AG20443 (cell line): ENCODE measurements around the gene KRTAP12-4.
"Not testable (repeated sequence)": the region's sequence is repeated elsewhere in the genome, so short reads cannot be mapped to it uniquely, and the experiment has no call there.

ENCODE experiments used
- DNase-seq: peaks from one replicate; pipeline ENCODE4 v3.0.0; 2012; ENCODE audit warnings: low spot score, mixed read lengths

Gene KRTAP12-4

DNA sequence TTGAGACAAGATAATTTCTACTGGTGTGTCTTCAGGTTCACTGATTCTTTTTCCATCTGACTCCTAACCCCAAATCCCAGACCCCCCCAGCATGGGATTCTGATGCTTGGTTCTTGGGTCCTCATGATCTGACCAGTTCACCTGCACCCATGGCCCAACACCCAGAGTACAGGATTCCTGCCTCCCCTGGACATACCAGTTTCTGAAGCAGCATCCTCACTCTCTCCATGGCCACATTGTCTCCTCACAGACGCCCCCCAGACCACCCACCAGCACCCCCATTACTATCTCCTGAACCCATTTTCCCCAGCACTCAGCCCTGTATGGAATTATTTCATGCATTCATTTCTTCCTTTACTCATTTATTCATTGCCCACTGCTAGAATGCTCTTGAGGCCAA is 2.4 kb upstream of the KRTAP12-4 start:
- no peak for DNase-seq

DNA sequence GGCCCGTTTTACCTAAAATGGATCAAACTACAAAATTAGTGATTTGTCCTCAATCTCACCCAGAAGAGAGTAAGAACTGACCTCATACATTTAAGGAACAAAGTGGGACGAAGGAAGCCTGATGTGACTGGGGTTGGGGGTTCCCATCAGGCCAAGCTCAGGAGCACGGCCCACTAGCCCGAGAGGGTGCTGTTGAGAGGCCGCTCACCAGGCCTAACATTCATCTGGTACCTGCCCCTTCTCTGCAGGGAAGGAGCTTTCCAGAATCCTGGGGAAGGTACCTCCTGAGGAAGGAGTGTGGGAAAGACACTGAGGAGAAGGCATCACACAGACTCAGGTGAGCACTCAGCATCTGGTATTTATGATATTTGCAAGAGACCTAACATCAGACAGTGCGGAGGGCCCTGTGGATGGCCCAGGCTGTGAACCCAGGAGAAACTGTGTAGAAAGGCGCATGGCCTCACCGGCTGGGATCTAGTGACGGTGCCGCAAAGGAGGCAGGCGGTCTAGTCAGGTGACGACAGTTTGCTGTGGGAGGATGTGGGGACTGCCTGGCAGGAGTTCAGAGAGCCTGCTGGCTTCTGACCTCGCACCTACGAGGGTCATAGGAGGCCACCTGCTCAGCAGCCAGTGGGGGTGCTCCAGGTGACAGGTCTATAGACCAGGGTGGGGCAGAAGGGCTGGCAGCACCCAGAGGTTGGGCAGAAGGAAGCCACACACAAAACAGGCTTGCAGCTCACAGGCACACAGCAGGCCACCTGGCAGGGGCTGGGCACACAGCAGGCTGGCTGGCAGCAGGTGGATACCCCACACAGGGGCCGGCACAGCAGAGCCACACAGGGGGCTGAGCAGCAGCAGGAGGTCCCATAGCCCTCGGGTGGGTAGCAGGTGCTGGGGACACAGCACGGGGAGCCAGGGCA is 543 bp downstream of the KRTAP12-4 start:
- DNase-seq = no peak

DNA sequence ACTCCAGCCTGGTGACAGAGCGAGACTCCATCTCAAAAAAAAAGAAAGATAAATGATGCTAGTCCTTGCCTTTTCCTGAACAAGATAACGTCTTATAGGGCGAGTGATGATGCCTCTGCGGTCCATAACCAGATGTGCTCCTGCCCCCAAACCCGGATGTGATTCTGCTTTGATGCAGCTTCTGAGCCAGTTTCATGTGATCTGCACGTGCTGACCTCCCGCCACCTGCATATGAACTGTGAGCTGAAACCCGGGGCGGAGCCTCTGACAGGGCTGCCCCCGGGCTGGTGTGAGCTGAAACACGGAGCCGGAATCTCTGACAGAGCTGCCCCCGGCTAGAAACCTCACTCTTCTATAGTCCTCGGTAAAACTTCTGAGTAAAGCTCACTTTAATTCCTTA is 1.3 kb downstream of the KRTAP12-4 start:
- DNase-seq = no peak

DNA sequence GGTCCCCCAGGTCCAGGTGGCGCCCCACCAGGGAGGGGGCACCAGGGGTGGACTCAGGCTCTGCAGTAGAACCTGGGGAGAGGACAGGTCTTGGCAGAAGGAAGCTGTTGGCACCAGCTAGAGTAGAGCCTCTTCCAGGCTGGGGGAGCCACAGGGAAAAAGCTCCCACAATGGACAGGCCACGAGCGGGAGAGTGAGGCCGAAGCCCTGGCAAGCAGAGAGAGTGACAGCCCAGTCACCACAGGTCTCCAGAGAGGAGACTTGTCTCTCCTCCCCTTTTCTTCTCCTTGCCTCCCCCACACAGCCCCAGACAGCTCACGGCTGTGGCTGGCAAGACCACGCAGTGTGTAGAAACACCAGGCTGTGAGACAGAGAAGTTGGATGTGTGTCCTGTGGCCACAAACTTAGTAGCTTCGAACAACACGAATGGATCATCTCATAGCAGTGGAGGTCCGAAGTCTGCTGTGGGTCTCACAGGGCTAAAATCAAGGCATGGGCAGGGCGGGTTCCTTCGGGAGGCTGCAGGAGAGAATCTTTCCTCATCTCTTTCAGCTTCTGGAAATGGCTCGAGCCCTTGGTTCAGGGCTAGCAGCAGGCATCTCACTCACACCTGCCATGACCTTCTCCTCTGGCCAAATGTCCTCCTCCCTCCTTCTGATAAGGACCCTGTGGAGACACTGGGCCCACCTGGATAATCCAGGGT is 3.3 kb downstream of the KRTAP12-4 start:
- DNase-seq = no peak

DNA sequence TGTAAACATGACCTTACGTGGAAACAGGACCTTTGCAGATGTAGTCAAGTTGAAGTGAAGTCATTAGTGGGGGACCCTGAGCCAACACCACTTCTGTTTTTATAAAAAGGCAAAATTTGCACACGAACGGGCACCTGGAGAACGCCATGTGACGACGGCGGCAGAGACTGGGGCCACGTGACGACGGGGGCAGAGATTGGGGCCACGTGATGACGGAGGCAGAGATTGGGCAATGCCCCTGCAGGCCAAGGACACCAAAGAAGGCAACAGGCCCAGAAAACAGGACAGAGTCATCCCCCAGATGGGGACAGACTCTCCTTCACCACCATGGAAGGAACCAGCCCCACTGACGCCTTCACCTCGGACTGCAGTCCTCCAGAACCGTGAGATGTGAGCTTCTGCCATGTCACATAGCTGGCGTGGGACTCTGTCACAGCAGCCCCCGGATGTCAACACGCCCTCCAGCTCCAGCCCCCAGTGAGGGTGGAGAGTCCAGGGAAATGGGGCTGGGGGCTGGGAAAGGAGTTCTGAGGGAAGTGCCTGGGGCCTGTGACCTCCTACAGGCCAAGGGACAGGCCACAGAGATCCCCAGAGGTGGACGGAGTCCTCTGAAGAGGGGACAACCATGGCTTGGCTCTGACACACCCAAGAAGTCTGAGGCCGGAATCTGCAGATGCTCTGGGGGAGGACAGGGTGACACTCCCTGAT is 4.0 kb downstream of the KRTAP12-4 start:
- DNase-seq = no peak

DNA sequence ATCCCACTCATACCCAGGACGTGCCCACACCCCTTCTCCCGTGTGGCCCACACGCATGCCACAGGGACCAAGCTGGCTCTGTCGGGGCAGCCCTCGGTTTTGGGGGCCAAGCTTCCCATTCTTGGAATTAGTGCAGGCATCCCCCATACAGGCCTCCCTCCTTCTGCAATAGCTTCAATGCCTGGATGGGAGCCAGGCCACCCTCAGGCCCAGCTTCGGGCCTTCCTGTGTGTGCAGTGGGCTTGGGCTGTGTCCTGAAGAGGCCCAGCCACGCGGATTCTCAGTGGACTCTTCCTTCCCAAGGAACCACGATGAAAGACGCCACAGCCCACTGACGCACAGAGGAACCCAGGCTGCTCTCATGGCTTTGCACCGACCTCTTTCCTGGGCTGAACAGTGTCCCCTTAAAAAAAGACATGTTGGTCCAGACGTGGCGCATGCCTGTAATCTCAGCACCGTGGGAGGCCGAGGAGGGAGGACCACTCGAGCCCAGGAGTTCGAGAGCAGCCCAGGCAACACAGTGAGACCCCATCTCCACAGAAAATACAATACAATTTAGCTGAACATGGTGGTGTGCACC is 4.8 kb downstream of the KRTAP12-4 start:
- DNase-seq = no peak

DNA sequence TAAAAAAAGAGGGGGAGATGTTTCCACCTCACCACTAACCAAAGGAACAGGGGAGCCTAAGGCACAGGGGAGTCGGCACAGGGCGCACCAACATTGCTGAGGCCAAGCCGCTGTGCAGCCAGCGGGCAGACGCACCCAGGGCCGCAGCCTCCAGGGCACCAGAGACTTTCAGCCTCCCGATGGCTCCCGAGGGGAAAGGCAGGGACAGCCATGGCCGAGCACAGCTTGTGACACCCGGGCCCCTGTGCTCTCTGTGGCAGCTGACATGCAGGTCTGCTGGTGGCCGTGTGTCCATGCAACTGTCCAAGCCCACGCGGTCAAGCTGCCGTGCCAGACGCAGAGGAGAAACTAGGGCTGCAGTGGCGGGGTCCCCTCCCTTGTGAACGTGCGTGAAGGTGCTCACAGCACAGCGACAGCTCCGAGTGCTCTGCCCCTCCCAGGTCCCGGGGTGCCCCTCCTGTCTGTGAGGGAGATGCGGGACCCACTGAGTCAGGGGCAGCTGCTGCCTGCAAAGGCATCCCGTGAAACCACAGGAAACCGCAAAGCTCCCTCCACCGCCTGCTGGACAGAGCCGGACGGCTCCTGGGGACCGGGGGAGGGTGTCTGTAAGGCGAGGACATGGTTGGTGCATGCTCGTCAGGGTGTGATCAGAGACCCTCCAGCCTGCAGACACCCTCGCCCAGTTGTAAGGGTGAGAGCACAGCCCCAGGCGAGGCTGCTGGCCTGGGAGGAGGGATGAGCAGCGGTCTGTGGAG is 5.7 kb downstream of the KRTAP12-4 start:
- no peak for DNase-seq

DNA sequence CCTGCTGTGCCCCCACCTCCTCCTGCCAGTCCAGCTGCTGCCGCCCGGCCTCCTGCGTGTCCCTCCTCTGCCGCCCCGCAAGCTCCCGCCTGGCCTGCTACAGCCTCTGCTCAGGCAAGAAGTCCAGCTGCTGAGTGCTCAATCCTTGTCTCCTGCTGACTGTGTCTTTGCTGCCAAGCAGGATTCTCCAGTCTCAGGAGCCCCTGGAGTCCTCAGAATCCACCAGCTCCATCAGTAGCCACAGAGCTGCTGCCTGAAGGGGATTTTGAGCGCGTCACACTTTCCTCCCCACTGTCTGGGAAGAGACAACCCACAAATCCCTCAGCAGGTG is 7.3 kb downstream of the KRTAP12-4 start:
- no peak for DNase-seq

DNA sequence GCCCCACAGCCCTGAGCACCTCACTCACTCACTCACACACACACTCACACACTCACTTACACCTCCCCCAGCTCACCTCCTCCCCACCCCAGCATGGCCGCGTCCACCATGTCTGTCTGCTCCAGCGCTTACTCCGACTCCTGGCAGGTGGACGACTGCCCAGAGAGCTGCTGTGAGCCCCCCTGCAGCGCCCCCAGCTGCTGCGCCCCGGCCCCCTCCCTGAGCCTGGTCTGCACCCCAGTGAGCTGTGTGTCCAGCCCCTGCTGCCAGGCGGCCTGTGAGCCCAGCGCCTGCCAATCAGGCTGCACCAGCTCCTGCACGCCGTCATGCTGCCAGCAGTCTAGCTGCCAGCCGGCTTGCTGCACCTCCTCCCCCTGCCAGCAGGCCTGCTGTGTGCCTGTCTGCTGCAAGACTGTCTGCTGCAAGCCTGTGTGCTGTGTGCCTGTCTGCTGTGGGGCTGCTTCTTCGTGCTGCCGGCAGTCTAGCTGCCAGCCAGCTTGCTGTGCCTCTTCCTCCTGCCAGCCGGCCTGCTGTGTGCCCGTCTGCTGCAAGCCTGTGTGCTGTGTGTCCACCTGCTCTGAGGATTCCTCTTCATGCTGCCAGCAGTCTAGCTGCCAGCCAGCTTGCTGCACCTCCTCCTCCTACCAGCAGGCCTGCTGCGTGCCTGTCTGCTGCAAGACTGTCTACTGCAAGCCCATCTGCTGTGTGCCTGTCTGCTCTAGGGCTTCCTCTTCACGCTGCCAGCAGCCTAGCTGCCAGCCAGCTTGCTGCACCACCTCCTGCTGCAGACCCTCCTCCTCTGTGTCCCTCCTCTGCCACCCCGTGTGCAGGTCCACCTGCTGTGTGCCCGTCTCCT is 7.9 kb downstream of the KRTAP12-4 start, which contains the start of gene KRTAP10-11:
Gene KRTAP10-11 (plus strand): TSS at position 49 of the 856 bp plus-strand sequence. CDS start 45 bp downstream, at position 94.
- not testable (repeated sequence) for DNase-seq

DNA sequence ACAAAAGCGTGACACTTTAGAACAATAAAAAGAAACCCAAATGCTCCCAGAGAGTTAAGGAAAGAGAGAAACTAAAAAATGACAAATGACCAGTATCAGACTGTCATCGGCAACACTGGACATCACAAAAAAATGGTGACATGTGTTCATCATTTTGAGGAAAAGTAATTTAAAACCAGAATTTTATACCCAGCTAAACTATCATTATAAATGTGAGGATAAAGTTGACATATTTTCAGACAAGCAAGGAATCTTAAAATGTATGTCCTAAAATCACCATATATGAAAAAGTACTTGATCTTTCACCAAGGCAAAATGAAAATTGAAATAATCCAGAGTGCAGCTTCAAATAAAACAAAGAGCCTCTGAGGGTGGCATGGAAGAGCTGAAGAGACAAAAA is 9.6 kb downstream of the KRTAP12-4 start:
- no peak for DNase-seq

DNA sequence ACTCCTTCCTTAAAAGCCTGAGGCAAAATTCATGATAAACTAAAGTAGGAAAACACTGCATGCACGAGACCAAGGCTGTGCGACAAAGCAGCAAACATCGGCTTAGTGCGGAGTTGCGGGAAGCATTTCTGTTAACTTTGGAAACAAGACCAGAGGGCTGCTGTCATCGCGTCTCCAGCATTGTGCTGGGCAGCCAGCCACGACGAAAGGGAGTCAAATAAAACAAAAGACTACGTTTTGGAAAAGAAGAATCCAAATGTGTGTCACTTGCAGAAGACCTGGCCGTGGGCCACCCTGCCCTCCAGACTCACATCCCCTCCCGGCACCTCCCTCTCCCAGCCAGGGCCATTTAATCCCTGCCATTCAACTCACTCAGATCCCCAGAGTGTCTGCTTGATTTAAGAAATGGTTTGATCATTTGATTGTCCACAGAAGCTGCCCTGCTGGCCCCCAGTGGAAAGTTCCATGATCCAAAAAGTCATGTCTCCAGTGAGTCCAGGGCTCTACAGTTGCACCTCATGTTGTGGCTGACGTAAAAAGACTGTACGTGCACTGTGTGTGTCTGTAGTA is 10.6 kb downstream of the KRTAP12-4 start:
- DNase-seq = no peak

DNA sequence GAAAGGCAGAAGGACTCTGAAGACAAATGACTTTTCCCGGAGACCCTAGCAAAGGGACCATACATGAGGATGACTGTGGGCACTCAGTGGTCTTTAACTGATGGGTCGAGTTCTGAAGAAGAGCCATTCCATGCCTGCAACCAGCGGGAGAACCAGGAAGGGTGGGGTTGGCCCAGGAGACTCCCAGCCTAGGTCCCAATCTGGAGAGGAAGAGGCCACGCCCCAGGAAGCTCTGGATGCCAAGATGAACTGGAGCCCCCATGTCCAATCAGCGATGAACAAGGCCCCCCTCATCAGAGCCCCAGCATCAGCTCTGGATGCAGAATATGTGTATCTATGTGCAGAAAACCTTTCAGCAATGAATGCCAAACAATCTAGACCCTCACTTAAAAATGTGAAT is 13.7 kb downstream of the KRTAP12-4 start:
- DNase-seq = no peak

DNA sequence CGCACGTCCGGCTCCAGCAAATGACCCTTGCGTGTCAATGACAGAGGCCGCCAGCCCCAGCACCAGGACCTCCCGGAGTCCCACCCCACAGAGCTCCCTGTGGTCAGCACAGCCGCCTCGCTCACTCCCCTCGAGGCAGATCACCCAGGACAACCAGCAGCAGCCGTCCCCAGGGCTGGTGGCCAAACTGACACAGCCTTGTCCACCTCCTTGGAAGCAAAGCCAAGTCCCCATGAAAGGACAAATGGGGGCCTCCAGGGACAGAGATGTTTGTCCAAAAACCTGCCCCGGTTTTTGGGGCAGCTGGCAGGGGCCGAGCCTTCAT is 15.2 kb downstream of the KRTAP12-4 start:
- DNase-seq = no peak

DNA sequence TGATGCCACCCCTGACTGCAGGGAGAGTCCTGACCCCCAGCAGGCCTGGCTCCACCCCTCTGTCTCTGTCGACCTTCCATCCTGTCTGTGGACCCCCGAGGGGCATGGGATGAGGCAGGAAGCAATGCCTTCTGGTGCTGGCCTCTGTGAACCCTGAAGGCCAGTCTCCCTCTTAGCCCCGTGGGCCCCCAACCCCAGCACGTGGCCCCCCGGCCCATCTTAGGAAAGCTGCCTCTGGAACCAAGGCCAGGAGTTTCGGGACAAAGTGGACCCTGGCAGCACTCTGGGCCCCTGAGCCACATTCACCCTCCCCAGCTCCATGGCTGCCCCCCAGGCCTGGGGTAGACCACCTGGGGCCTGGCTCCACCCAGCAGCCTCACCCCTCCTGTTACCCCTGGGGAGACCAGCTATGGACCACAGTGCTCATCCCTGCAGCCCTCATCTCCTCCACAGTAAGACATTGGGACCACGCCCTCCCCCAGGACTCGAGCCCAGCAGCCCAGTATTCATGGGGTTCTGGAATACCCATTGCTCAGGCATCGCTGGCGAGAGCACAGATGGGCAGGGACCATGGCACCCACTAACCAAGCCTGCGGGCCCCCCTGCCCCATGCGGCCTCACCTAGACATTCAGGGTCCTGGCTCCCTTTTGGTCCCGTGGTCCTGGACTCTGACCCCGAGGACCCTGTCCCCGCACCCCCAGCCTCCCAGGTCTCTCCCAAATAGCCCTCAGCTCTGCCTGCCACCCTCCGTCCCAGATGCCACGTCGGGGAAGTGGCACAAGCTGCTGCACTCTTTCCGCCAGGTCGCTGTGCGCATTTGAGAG is 15.7 kb downstream of the KRTAP12-4 start:
- DNase-seq = not testable (repeated sequence)

DNA sequence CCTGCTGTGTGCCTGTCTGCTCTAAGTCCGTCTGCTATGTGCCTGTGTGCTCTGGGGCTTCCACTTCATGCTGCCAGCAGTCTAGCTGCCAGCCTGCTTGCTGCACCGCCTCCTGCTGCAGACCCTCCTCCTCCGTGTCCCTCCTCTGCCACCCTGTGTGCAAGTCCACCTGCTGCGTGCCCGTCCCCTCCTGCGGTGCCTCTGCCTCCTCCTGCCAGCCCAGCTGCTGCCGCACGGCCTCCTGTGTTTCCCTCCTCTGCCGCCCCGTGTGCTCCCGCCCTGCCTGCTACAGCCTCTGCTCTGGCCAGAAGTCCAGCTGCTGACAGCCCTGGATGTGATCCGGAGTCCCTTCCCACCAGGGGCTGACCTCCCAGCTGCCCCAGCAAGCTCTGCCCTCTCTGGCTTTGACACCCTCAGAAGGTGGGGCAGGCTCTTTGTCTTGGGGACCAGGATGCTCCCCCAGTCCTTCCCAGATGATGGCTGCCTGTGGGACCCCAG is 16.6 kb downstream of the KRTAP12-4 start:
- DNase-seq = not testable (repeated sequence)

DNA sequence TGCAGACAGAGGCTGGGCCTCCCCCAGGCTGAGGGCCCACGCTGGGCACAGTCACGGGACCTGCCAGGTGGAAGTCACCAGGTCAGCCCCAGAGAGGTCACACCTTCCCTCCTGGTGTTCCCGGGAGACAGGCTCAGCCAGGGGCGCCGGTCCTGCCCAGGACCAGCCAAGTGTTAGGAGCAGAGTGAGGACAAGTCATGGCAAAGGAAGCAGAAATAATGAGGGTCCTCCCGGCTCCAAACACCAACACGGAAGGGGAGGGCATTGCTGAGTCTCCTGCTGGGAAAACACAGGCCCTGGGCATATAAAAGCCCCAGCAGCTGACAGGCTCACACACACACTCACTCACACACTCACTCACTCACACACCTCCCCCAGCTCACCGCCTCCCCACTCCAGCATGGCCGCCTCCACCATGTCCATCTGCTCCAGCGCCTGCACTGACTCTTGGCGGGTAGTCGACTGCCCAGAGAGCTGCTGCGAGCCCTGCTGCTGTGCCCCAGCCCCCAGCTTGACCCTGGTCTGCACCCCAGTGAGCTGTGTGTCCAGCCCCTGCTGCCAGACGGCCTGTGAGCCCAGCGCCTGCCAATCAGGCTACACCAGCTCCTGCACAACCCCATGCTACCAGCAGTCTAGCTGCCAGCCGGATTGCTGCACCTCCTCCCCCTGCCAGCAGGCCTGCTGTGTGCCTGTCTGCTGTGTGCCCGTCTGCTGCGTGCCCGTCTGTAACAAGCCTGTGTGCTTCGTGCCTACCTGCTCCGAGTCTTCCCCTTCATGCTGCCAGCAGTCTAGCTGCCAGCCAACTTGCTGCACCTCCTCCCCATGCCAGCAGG is 17.2 kb downstream of the KRTAP12-4 start, which contains the start of gene KRTAP10-10:
Gene KRTAP10-10 (plus strand): TSS at position 339 of the 833 bp plus-strand sequence. CDS start 62 bp downstream, at position 401.
- DNase-seq = no peak

DNA sequence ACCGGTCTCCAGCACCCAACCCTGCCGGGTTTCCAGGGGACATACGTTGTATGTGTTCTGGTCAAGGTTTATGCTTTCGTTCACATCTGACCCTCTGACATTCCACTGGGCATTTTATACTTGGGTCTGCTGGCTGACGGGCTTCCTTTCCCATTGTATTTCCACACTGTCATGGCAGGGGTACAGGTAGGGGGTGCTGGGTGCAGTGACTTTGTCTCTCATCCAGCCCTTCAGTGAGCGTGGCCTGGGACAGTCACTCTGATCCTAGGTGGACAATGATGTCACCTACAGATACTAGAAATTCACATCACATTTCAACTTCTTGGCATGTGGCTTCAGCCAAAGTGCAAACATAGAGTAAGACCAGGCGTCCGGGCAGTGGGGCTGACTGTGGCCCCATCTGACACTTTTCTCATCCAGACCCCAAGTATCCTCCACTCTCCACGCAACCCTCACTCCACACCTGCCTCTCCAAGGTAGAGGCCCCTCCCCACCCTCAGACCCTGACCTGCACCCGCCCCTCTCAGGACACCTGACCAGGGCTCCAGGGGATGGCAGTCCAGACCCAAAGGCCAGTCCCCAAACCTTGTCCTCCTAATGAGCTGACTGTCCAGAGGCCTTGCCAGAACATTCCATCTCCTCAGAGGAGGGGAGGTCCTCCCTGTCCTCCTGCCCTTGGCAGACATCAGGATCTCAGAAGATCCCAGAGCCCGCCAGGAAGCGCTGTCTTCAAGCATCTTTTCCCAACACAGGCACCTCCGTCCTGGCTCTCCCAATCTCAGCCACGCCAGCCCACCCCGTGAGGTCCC is 18.0 kb downstream of the KRTAP12-4 start:
- no peak for DNase-seq
